Hindlimb muscle (tissue), 1 donor: ENCODE results near the gene DACH1. TPM values are rescaled to one million over a fixed set of nuclear protein-coding genes. Genes with fewer than 3 reads are reported as not detected.
"Not testable (repeated sequence)": the region's sequence is repeated elsewhere in the genome, so short reads cannot be mapped to it uniquely, and the experiment has no call there.

Source experiments
- DNase-seq: peaks from one replicate; pipeline ENCODE4 v3.0.0-alpha.2; 2013
- polyA plus RNA-seq: library from polyadenylated mRNA; unstranded; fragments of 120-200 nt; gene quantifications from one replicate; pipeline ENCODE4 v1.2.1, GENCODE V29; 2013; ENCODE audit not compliant: insufficient read length

The DACH1 gene
- polyA plus RNA-seq, 1 donor, result 13.9 TPM

DNA sequence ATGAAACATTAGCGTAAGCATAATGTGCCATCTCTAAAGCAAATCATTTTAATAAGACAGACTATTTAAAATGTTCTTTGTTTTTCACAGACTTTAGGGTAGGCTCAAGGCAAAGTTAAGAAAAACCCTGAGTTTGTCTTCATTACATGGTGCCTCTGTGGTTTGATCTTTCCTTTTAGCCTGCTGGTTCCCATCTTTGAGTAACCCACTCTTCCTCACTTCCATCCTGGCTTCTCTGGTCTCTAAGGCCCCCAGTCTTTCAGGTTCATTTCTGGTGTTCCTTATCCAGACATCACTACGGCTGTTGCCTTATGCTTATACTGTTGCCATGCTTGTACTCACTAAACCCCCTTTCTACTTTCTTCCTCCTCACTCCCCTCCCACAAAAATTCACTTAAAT is 38.4 kb downstream of the DACH1 start:
- DNase-seq, result no peak

GRCh38 chr13:71828117-71828516 is 38.9 kb downstream of the DACH1 start:
- no peak for DNase-seq

GRCh38 chr13:71827241-71827640 is 39.8 kb downstream of the DACH1 start:
- no peak for DNase-seq

DNA sequence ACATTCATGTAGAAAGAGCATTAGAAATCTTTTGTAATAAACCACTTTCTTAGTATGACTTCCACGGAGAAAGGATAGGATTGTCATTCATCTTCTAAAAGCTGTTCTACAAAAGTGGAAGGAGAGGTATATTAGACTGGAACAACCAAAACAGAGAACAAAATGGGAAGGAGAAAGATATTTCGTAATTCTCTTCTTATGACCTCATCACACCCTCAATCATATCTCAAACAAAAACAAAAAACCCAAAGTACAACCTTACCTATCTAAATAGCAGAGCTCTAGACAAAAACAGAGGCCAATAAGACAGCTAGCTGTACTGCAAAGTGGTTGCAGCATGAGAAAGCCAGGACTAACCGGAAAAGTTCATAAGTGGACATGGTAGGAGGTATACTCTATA is 46.3 kb downstream of the DACH1 start:
- no peak for DNase-seq

DNA sequence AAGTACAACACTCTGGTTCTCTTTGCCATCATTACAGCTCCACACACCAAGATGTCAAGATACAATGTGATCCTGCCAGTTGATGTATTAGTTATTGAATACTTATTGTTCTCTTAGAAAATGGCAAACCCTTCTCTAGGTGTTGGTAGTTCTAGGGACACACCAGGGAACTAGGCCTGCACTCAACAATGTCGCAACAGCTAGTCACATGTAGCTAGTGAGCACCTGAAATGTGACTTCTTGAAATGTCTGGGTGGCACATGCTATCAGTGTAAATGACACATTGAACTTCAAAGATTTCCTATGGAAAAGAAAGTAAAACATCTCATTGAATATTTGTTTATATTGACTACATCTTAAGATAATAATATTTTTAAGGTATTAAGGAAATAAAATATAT is 49.7 kb downstream of the DACH1 start:
- no peak for DNase-seq

- DNase-seq, result no peak
Observed at GRCh38 chr13:71814806-71815360, 52.1 kb downstream of the DACH1 start.

DNA sequence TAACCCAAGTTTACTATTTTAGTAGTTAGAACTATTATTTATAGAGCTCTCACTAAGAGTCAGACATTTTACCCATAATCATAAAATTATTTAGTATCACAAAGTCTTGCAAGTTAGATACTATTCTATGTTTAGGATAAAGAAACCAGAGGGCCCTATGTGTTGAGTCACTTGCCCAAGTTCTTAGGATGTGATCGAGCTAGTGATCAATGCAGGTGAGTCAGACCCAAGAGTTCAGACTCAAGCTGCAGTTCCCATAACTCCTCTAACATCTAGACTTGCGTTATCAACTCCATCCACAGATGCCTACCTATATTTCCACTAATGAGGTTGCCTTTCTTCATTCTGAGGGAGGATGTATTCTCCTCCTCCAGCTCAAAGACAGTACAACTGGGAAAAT is 53.8 kb downstream of the DACH1 start:
- no peak for DNase-seq

- no peak for DNase-seq
Observed at GRCh38 chr13:71811344-71811743, 55.7 kb downstream of the DACH1 start.

GRCh38 chr13:71808708-71809107 is 58.3 kb downstream of the DACH1 start:
- no peak for DNase-seq

- DNase-seq, result no peak
Observed at GRCh38 chr13:71806886-71807285, 60.1 kb downstream of the DACH1 start.

GRCh38 chr13:71803066-71803465 is 63.9 kb downstream of the DACH1 start:
- DNase-seq, result no peak

- no peak for DNase-seq
Observed at GRCh38 chr13:71801781-71802180, 65.2 kb downstream of the DACH1 start.

GRCh38 chr13:71801165-71801760 is 65.7 kb downstream of the DACH1 start:
- DNase-seq, result no peak

DNA sequence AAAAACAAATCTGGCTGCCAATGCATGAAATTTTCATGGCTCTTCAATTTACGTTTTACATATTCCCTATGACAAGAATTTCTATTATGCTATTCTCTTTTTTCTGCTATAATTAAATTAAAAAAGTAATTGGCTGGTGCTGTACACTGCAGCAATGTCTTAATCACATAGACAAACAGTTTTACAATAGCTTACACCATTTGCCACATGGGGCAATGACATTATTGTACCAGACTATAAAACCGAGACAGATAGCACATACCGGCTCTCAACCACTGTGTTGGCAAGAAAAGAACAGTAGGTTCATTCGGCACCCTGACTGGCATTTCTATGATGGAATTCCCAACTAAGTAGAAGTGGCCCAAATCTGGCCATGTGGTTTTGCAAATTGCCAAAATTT is 67.7 kb downstream of the DACH1 start:
- no peak for DNase-seq

GRCh38 chr13:71798707-71799106 is 68.3 kb downstream of the DACH1 start:
- DNase-seq, result no peak

GRCh38 chr13:71797517-71797916 is 69.5 kb downstream of the DACH1 start:
- no peak for DNase-seq

- DNase-seq, result no peak
Observed at GRCh38 chr13:71789693-71790329, 77.2 kb downstream of the DACH1 start.

GRCh38 chr13:71789037-71789436 is 78.0 kb downstream of the DACH1 start:
- DNase-seq, result no peak

GRCh38 chr13:71787414-71787813 is 79.6 kb downstream of the DACH1 start:
- DNase-seq, result no peak

GRCh38 chr13:71786875-71787274 is 80.1 kb downstream of the DACH1 start:
- no peak for DNase-seq

- no peak for DNase-seq
Observed at GRCh38 chr13:71785361-71785760, 81.6 kb downstream of the DACH1 start.

DNA sequence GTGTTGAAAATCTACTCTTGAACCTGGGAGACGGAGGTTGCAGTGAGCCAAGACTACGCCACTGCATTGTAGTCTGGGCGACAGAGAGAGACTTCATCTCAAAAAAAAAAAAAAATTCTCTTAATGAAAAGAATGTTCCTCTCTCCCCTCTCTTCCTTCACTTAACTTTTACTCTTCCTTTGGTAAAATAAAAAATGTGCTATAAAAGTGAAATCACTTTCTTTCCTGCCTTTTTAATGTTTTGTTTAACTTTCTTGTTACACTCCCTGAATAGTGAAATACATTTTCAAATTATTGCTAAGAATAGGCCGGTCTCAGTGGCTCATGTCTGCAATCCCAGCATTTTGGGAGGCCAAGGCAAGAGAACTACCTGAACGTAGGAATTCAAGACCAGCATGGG is 86.5 kb downstream of the DACH1 start:
- DNase-seq, result no peak

- DNase-seq, result not testable (repeated sequence)
Observed at GRCh38 chr13:71778998-71779397, 88.0 kb downstream of the DACH1 start.

GRCh38 chr13:71775966-71776365 is 91.0 kb downstream of the DACH1 start:
- no peak for DNase-seq

GRCh38 chr13:71774863-71775262 is 92.1 kb downstream of the DACH1 start:
- DNase-seq, result no peak
